Pancreas (tissue), 10 donors: ENCODE measurements around the gene ERBB2. TPM values are rescaled to one million over a fixed set of nuclear protein-coding genes. Genes with fewer than 3 reads are reported as not detected.

Experiments used
- ATAC-seq, 4 donors: fragments of 200-7000 bp; cut with Tn5 transposase; one replicate each; pipeline versions ENCODE4 v1.8.0 to v1.9.1; 2020; ENCODE audit warnings: mild to moderate bottlenecking in 4 of 4, moderate library complexity in 4 of 4
- DNase-seq, 6 donors: peaks; one replicate each; pipeline ENCODE4 v3.0.0-alpha.2; 2020
- FAIRE-seq: peaks from 2 replicates; lab custom pipeline; 2012; peaks lifted over from hg19 to GRCh38; lab: Jason Lieb, UNC
- H3K27ac ChIP-seq, 4 donors: fragments of 200-600 bp; sonication (generic); 1 replicate in 3 of 4; 2 replicates in 1 of 4; pipeline versions ENCODE4 v1.5.0 to v1.8.0; 2020
- H3K27me3 ChIP-seq, 4 donors: fragments of 200-600 bp; one replicate each; pipeline ENCODE4 v1.8.0; 2021
- H3K36me3 ChIP-seq, 3 donors: fragments of 200-600 bp; sonication (generic) in 1 of 3; one replicate each; pipeline versions ENCODE4 v1.5.0 to v1.8.0; 2020 to 2021
- H3K4me1 ChIP-seq, 3 donors: fragments of 200-600 bp; one replicate each; pipeline ENCODE4 v1.8.0; 2021
- H3K4me3 ChIP-seq, 4 donors: fragments of 200-600 bp; sonication (generic) in 2 of 4; one replicate each; pipeline versions ENCODE4 v1.5.0 to v1.8.0; 2020 to 2021
- H3K9me3 ChIP-seq, 4 donors: fragments of 200-600 bp; one replicate each; pipeline ENCODE4 v1.8.0; 2021
- WGBS, 2 donors: extraction: QIAGEN DNeasy Blood & Tissue Kit; methylation state at CpG; one replicate each; pipeline ENCODE4 v1.1.7; 2013; 5-methylcytosine and 5-hydroxymethylcytosine counted together
- intact Hi-C, 3 donors: fragments of 100-400 bp; cut with DNase I; formaldehyde crosslinking; loops; one replicate each; pipeline versions ENCODE4 v1.11.1 to v1.14.2; 2022
- polyA plus RNA-seq, 2 donors: library from polyadenylated mRNA; stranded (reverse); fragments of 200-250 nt; gene quantifications; one replicate each; pipeline ENCODE4 v1.2.3, GENCODE V29; 2013
- total RNA-seq, 6 donors: library from RNA; stranded (reverse); fragmentation: NEBNext Ultra II Directional in 4 of 6; extraction: Animal tissue kit (Norgen Biotek cat#: 25700) in 4 of 6; gene quantifications; one replicate each; pipeline versions ENCODE4 v1.2.1 to v1.2.4, GENCODE V29; 2021 to 2023
- TF ChIP-seq, protein P1 (sequence below), 4 donors: fragments of 200-600 bp; sonication (generic) in 3 of 4; IDR thresholded peaks; one replicate each; pipeline versions ENCODE4 v1.5.0 to v1.8.0; 2021; ENCODE audit warnings: antibody characterized with exemption in 4 of 4
- donor health status: healthy with polysubstance abuse.
- donor health status: DM: no; HTN: no; CAD: no; lungs with moderate emphysema.
- donor health status: DM: no; HTN: no; CAD: no.
- donor health status: control.
- donor health status: control.
- donor health status: Bipolar disorder and iron deficiency.
- donor health status: DM: yes; HTN: yes; CAD: no.
- donor health status: DM: no; HTN: no; CAD: no.
- donor health status: DM: no; HTN: no; CAD: no.
- donor health status: DM: yes; HTN: yes; CAD: no.

Gene ERBB2
- total and polyA plus RNA-seq, 8 donors = 37.2 to 78.9 (median 43.9) TPM

- ATAC-seq (no peak), DNase-seq (peak in 2 of 6 donors; percentile 13 to 59), FAIRE-seq (no peak)
- H3K27me3 ChIP-seq = peaks cover 0 to 4% (median 0%) of the 10 kb centered on the region in 4 donors
- peak overlapping the region; percentile 22 to 71 (median 59) for H3K27ac ChIP-seq
- TF ChIP-seq, protein P1, sequence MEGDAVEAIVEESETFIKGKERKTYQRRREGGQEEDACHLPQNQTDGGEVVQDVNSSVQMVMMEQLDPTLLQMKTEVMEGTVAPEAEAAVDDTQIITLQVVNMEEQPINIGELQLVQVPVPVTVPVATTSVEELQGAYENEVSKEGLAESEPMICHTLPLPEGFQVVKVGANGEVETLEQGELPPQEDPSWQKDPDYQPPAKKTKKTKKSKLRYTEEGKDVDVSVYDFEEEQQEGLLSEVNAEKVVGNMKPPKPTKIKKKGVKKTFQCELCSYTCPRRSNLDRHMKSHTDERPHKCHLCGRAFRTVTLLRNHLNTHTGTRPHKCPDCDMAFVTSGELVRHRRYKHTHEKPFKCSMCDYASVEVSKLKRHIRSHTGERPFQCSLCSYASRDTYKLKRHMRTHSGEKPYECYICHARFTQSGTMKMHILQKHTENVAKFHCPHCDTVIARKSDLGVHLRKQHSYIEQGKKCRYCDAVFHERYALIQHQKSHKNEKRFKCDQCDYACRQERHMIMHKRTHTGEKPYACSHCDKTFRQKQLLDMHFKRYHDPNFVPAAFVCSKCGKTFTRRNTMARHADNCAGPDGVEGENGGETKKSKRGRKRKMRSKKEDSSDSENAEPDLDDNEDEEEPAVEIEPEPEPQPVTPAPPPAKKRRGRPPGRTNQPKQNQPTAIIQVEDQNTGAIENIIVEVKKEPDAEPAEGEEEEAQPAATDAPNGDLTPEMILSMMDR (IDR thresholded peaks at IDR 0.05) = no peak
- WGBS, 2 donors = 76 to 79% methylated on average over 10 of the region's 10 CpGs
- peaks cover 0 to 8% (median 5%) of the 10 kb centered on the region in 3 donors for H3K4me1 ChIP-seq
- H3K36me3 ChIP-seq = no peaks in the 10 kb centered on the region
- no peaks in the 10 kb centered on the region for H3K9me3 ChIP-seq
- intact Hi-C loops = no loop called here
- no peak overlapping the region for H3K4me3 ChIP-seq
Measured at GRCh38 chr17:39675390-39676082, 24.3 kb upstream of the ERBB2 start.

- FAIRE-seq (no peak), DNase-seq (peak in 4 of 6 donors; percentile 20 to 78 (median 63)), ATAC-seq (peak in 3 of 4 donors; percentile 24 to 40 (median 28))
- no peaks in the 10 kb centered on the region for H3K36me3 ChIP-seq
- intact Hi-C loops = no loop called here
- TF ChIP-seq, protein P1 (IDR thresholded peaks at IDR 0.05) = no peak
- peaks cover 0 to 8% (median 5%) of the 10 kb centered on the region in 3 donors for H3K4me1 ChIP-seq
- WGBS, 2 donors = 51 to 57% methylated on average over 6 to 7 of the region's 7 CpGs
- H3K27me3 ChIP-seq = peaks cover 0 to under 1% (median 0%) of the 10 kb centered on the region in 4 donors
- no peaks in the 10 kb centered on the region for H3K9me3 ChIP-seq
- H3K4me3 ChIP-seq = no peak overlapping the region
- peak overlapping the region in 3 of 4 donors; percentile 22 to 71 (median 68) for H3K27ac ChIP-seq
Measured at GRCh38 chr17:39676198-39676819, 23.6 kb upstream of the ERBB2 start.

GRCh38 chr17:39677072-39677471, 22.8 kb upstream of the ERBB2 start:
- no peak for FAIRE-seq
- WGBS, 2 donors = 76 to 88% methylated on average over 8 of the region's 8 CpGs

DNA sequence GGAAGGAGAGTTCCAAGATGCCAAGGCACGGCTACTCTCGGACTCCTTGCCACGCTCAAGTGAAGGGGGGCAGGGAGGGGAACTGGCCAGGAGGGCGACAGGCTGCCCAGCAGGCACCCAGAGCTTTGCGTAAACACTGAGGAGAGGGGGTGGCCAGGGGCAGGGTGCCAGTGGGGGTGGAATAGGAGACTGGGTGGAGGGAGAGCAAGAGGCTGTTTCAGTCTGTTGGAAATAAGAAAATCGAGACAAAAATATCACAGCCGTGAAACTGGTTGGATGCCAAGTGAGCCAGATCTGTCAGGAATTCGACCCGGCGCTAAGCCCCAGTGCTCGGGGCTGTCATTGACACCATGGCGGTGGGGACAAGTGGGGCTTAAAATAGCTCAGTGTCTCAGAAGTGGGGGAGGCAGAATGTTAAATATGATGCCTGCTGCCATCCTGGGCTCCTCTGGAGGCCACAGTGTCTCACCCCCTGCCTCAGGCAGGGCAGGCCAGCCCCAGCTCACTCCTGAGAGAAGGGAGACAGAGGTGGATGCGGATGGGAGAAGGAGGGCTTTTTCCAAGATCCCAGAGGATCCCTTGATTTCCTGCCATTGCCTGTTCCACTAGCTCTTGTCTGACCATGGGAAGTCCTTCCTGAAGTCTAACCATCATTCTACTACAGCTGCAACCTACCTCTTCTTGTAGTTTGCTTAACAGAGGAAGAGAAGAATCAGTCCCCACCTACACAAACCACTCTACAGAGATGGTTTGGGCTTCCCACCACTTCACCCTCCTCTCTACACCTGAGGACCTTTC, 22.1 kb upstream of the ERBB2 start:
- H3K9me3 ChIP-seq = no peaks in the 10 kb centered on the region
- TF ChIP-seq, protein P1 (IDR thresholded peaks at IDR 0.05) = no peak
- FAIRE-seq (no peak), DNase-seq (peak in 1 of 6 donors; percentile 59), ATAC-seq (no peak)
- H3K4me1 ChIP-seq = peaks cover 0 to 8% (median 5%) of the 10 kb centered on the region in 3 donors
- no peak overlapping the region for H3K4me3 ChIP-seq
- WGBS, 2 donors = 61 to 74% methylated on average over 13 of the region's 13 CpGs
- no peaks in the 10 kb centered on the region for H3K36me3 ChIP-seq
- H3K27me3 ChIP-seq = no peaks in the 10 kb centered on the region
- H3K27ac ChIP-seq = no peak overlapping the region
- intact Hi-C loops = no loop called here

More at GRCh38 chr17:39677072-39677471, 22.8 kb upstream of the ERBB2 start:
- no peaks in the 10 kb centered on the region for H3K27me3 ChIP-seq
- ATAC-seq (no peak), DNase-seq (peak in 1 of 6 donors; percentile 15)
- no peaks in the 10 kb centered on the region for H3K36me3 ChIP-seq
- TF ChIP-seq, protein P1 (IDR thresholded peaks at IDR 0.05) = no peak
- intact Hi-C loops = no loop called here
- H3K4me3 ChIP-seq = no peak overlapping the region
- no peaks in the 10 kb centered on the region for H3K9me3 ChIP-seq
- peaks cover 0 to 8% (median 5%) of the 10 kb centered on the region in 3 donors for H3K4me1 ChIP-seq
- H3K27ac ChIP-seq = no peak overlapping the region
